ENCODE measurements around the gene PKP4. TPM values are rescaled to one million over a fixed set of nuclear protein-coding genes. Genes with fewer than 3 reads are reported as not detected.

PKP4 gene
- total RNA-seq, 1 experiment from 2014 or later = 52.0 TPM

DNA sequence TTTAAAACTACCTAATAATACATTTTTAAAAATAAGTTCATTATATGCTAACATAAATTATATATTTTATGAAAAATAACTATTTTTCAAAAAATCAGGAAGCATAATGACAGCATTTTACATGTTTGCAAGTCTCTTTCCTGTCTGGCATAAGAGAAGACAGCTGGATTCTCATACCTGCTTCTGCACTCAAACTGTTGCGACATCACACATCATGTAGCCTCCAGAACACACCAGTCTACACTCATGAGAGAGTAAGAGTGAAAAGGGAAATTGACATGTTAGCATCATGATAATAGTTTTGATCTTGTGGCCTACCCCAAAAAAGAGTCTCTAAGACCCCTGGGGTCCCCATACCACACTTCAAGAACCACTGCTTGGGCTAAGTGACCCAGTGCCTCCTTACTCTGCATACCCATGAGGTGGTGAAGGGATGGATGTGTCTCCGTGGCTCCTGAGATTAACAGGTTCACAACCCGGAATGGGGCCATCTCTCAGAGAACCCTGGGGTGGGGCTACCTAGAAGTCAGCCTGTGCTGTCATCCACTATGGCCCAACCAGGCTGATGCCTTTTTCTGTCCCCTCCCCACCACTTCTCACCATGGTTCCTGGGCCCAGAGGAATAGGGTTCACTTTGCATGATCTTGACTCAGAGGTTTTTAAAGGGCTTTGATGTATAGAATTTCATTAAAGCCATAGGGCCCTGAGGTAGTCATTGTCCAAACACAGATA, 235.8 kb downstream of the PKP4 start:
- Mint-ChIP-seq H3K27me3 (ENCODE audit: low read depth) (no peaks in the 10 kb centered on the region; the same call in none of the 2 replicates), H3K4me3 (no peak overlapping the region), H3K36me3 (ENCODE audit: insufficient read depth in 1 of 3, low read depth in 3 of 3) (peaks cover 0 to 8% (median 5%) of the 10 kb centered on the region in 3 experiments; a peak in 4 of 7 replicates), H3K27ac (no peak overlapping the region), H3K9me3 (peaks cover 10 to 12% of the 10 kb centered on the region in 2 experiments), H3K4me1 (peaks cover 9 to 14% of the 10 kb centered on the region in 2 experiments)
- WGBS (ENCODE audit: extremely low coverage, insufficient read length, low lambda C conversion rate) = no CpG with 5 or more reads among the region's 3 CpGs
- Histone ChIP-seq H2BK20ac (ENCODE audit: low read depth, low read length, poor library complexity, severe bottlenecking) (no peak overlapping the region), H2BK5ac (ENCODE audit: insufficient read length, low read length) (no peak overlapping the region), H3K4me1 (ENCODE audit: insufficient read depth, low read length) (no peaks in the 10 kb centered on the region; the same call in 1 of the 2 replicates), H3K23ac (ENCODE audit: insufficient read length, low read depth, low read length) (no peak overlapping the region), H3K79me1 (ENCODE audit: insufficient read depth, low read depth, low read length, poor library complexity, severe bottlenecking) (no peaks in the 10 kb centered on the region), H3T11ph (ENCODE audit: low read length) (no peak overlapping the region), H3K9me3 (ENCODE audit: control insufficient read depth, low read depth, low read length) (no peaks in the 10 kb centered on the region), H3K79me2 (ENCODE audit: insufficient read depth, low read length) (no peaks in the 10 kb centered on the region), H2BK12ac (ENCODE audit: insufficient read length, low read depth, low read length) (no peak overlapping the region), H2BK15ac (ENCODE audit: low read depth, low read length) (no peak overlapping the region), H3K56ac (ENCODE audit: insufficient read length, low read depth, low read length) (no peak overlapping the region), H3K18ac (ENCODE audit: insufficient read length, low read depth, low read length) (no peak overlapping the region), H3K27ac (ENCODE audit: insufficient read length, low read depth, low read length) (no peak overlapping the region), H3K9ac (ENCODE audit: extremely low read depth, insufficient read length, low read length) (no peak overlapping the region), H4K91ac (ENCODE audit: insufficient read length, low read depth, low read length) (no peak overlapping the region), H2BK120ac (ENCODE audit: low read depth, low read length, poor library complexity, severe bottlenecking) (no peak overlapping the region), H4K20me1 (ENCODE audit: control insufficient read depth, insufficient read depth, insufficient read length) (no peaks in the 10 kb centered on the region), H4K8ac (replicated peaks; ENCODE audit: insufficient read length, low read depth, low read length) (no peak overlapping the region), H2AK5ac (ENCODE audit: insufficient read length, low read length) (no peak overlapping the region), H3K4me2 (ENCODE audit: insufficient read depth, insufficient read length, low read length) (no peak overlapping the region), H3K23me2 (ENCODE audit: insufficient read length, low read depth, low read length, poor library complexity, severe bottlenecking) (no peaks in the 10 kb centered on the region), H3K14ac (ENCODE audit: insufficient read depth, low read length) (no peak overlapping the region), H3K4ac (ENCODE audit: low read depth, low read length) (no peak overlapping the region), H4K5ac (ENCODE audit: insufficient read length, low read depth, low read length) (no peak overlapping the region), H3K27me3 (ENCODE audit: insufficient read depth, low read length) (no peaks in the 10 kb centered on the region), H2AFZ (ENCODE audit: low read length) (no peak overlapping the region)
- no peak for TF ChIP-seq CTCF (conservative IDR thresholded peaks at IDR 0.05)
- no peak for DNase-seq
